AG04450 (cell line): Measurements from ENCODE around the gene TEX264. TPM values are rescaled to one million over a fixed set of nuclear protein-coding genes. Genes with fewer than 3 reads are reported as not detected.

ENCODE experiments used
- CTCF ChIA-PET: fragments of 300-600, 350-600 bp; formaldehyde crosslinking; extraction: SDS; loops from one replicate; lab custom pipeline; 2022; ENCODE audit warnings: antibody characterized with exemption, inconsistent platforms; lab: Charles Lee
- POLR2A ChIA-PET: fragments of 350-600 bp; formaldehyde crosslinking; extraction: SDS; loops from one replicate; lab custom pipeline; 2021; ENCODE audit warnings: antibody characterized with exemption, inconsistent platforms; lab: Yijun Ruan, JAX
- DNase-seq: peaks from one replicate; pipeline ENCODE4 v3.0.0-alpha.2; 2011; ENCODE audit warnings: low read depth, low spot score
- H3K27ac ChIP-seq: one replicate; pipeline ENCODE4 v1.5.1; 2012; ENCODE audit warnings: low read depth, low read length, control low read depth
- H3K27me3 ChIP-seq: one replicate; pipeline ENCODE4 v1.6.0; 2012; ENCODE audit warnings: low read length; ENCODE audit not compliant: control insufficient read depth, insufficient read depth
- H3K4me3 ChIP-seq: 2 replicates; pipeline ENCODE4 v1.5.1; 2011; ENCODE audit warnings: mild to moderate bottlenecking, low read depth, low read length, control low read depth
- H3K9me3 ChIP-seq: 2 replicates; pipeline ENCODE4 v1.5.1; 2012; ENCODE audit warnings: low read length; ENCODE audit not compliant: control insufficient read depth, insufficient read depth
- CTCF ChIP-seq: IDR thresholded peaks from 2 replicates; pipeline ENCODE4 v1.5.1; 2011; ENCODE audit warnings: low read depth, low read length, control low read depth, inconsistent platforms
- polyA plus RNA-seq: library from polyadenylated mRNA; depleted of rRNA; stranded (reverse); fragments of >200 nt; gene quantifications from 2 replicates; pipeline ENCODE4 v1.2.3, GENCODE V29; 2011; rRNA removed
- small RNA-seq: library from RNA; depleted of rRNA; stranded (forward); fragments of <200 nt; gene quantifications from one replicate; pipeline ENCODE3, GENCODE V24; 2012; ENCODE audit warnings: low read depth; ENCODE audit not compliant: insufficient read length

Gene TEX264
- polyA plus RNA-seq, 1 experiment: 40.6 TPM

GRCh38 chr3:51748327-51748726 is 77.3 kb downstream of the TEX264 start:
- no peak for TF ChIP-seq CTCF
- Histone ChIP-seq H3K9me3 (no peaks in the 10 kb centered on the region), H3K27ac (no peak overlapping the region), H3K4me3 (no peak overlapping the region), H3K27me3 (peaks cover 2% of the 10 kb centered on the region)
- ChIA-PET POLR2A (no interaction called here), CTCF (interaction anchor here (1.0 kb wide), 1 partner anchor 51 kb away, joined by 3 read pairs; no protein-coding TSS in a partner anchor)
- DNase-seq: no peak

DNA sequence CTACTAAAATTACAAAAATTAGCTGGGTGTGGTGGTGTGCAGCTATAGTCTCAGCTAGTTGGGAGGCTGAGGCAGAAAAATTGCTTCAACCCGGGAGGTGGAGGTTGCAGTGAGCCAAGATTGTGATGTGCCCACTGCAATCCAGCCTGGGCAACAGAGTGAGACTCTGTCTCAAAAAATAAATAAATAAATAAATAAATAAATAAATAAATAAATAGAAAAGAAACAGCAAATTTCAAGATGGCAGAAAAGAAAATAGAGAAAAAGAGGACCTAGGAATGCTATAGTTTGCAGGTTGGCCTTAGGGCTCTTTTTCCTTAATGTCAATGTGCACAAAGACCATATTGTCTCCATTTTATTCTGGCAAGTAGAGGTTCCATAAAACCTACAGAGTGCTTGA is 79.8 kb downstream of the TEX264 start:
- POLR2A ChIA-PET: no interaction called here
- CTCF ChIA-PET: interaction anchor here (1.6 kb wide), 1 partner anchor 49 kb away, joined by 4 read pairs; no protein-coding TSS in a partner anchor
- TF ChIP-seq CTCF: no peak

DNA sequence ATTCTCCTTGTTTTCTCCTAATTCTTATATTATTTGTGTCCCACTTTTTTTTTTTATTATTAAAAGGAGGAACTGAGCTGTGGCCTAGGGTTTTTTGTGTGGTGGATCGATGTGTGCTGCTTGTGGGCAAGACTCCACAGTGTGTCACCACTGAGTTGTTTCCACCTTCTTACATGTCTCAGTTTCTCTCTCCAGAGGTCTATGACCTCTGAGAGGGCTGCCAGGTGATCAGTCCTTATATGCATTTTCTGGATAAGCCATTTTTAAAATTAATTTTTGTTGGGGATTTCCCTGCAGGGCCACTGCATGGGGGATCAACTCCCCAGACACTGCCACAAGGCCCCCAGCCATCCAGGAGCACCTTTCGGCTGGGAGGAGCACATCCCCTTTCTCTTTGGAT is 80.2 kb downstream of the TEX264 start:
- ChIA-PET CTCF (no interaction called here), POLR2A (no interaction called here)
- Histone ChIP-seq H3K9me3 (no peaks in the 10 kb centered on the region), H3K27me3 (peaks cover 3% of the 10 kb centered on the region), H3K4me3 (no peak overlapping the region), H3K27ac (no peak overlapping the region)
- TF ChIP-seq CTCF: no peak
- no peak for DNase-seq

More for the DNA sequence above, 79.8 kb downstream of the TEX264 start:
- no peaks in the 10 kb centered on the region for H3K9me3 ChIP-seq
- no peak overlapping the region for H3K4me3 ChIP-seq
- DNase-seq: no peak
- H3K27me3 ChIP-seq: peaks cover 3% of the 10 kb centered on the region
- H3K27ac ChIP-seq: no peak overlapping the region

Small RNA genes within 50 kb of the gene (small RNA-seq; reads per million reads assigned to genes)
- gene RNA5SP132: not detected

Other genes starting within 250 kb of the TEX264 start
- gene DCAF1, start 171.2 kb upstream of the TEX264 start, polyA plus RNA-seq: 9.9 and 10.5 TPM in 2 replicates
- 8.1 and 9.6 TPM in 2 replicates for gene RAD54L2, start 132.5 kb upstream of the TEX264 start, polyA plus RNA-seq
- 0.01 TPM in 1 of 2 replicates, not detected in the other for gene GRM2, start 35.8 kb downstream of the TEX264 start, polyA plus RNA-seq
- not detected in 2 replicates for gene IQCF6, start 108.0 kb downstream of the TEX264 start, polyA plus RNA-seq
- gene IQCF2, start 190.4 kb downstream of the TEX264 start, polyA plus RNA-seq: not detected in 2 replicates
- not detected in 2 replicates for gene IQCF5, start 204.3 kb downstream of the TEX264 start, polyA plus RNA-seq
- gene IQCF1, start 232.1 kb downstream of the TEX264 start, polyA plus RNA-seq: not detected in 2 replicates